Caco-2 (cell line): ENCODE measurements around the gene TBCC. TPM values are rescaled to one million over a fixed set of nuclear protein-coding genes. Genes with fewer than 3 reads are reported as not detected.

Source experiments
- BruUV-seq: library from RNA; stranded (reverse); fragments of 400-500 nt; replicated peaks from 2 replicates; lab custom pipeline; 2021; lab: Mats Ljungman, UMichigan
- CTCF ChIA-PET: fragments of 300-600 bp; sonication (Branson Sonifier 250); formaldehyde crosslinking; loops from one replicate; lab custom pipeline; 2022; ENCODE audit warnings: antibody characterized with exemption; lab: Charles Lee
- POLR2A ChIA-PET: fragments of 300-600 bp; sonication (Branson Sonifier 250); formaldehyde crosslinking; loops from one replicate; lab custom pipeline; 2022; ENCODE audit warnings: antibody characterized with exemption; lab: Charles Lee
- DNase-seq, 2 experiments: peaks; one replicate each; pipeline versions ENCODE4 v3.0.0 to v3.0.0-alpha.2; 2020 to 2022
- H3K27me3 ChIP-seq: replicated peaks from 2 replicates; pipeline ENCODE4 v1.6.0; 2011; ENCODE audit warnings: low read length; ENCODE audit not compliant: control insufficient read depth, insufficient read depth
- H3K36me3 ChIP-seq: 2 replicates; pipeline ENCODE4 v1.5.1; 2011; ENCODE audit warnings: low read length; ENCODE audit not compliant: control insufficient read depth, insufficient read depth
- H3K4me1 ChIP-seq: fragments of 250-450 bp; sonication (Bioruptor Pico); 2 replicates; pipeline ENCODE4 v1.5.1; 2020; ENCODE audit warnings: mild to moderate bottlenecking
- H3K4me3 ChIP-seq: 2 replicates; pipeline ENCODE4 v1.5.1; 2011; ENCODE audit warnings: low read depth, mild to moderate bottlenecking, control low read depth, low read length
- H3K9me3 ChIP-seq: fragments of 250-450 bp; sonication (Bioruptor Pico); 2 replicates; pipeline ENCODE4 v1.5.1; 2020; ENCODE audit warnings: mild to moderate bottlenecking, moderate library complexity
- H3K27ac Mint-ChIP-seq: one replicate; pipeline ENCODE4 v1.8.0; 2022; ENCODE audit warnings: mixed read lengths; ENCODE audit not compliant: unreplicated experiment
- H3K27me3 Mint-ChIP-seq: one replicate; pipeline ENCODE4 v1.8.0; 2022; ENCODE audit warnings: mixed read lengths; ENCODE audit not compliant: insufficient read depth, unreplicated experiment
- H3K36me3 Mint-ChIP-seq: one replicate; pipeline ENCODE4 v1.8.0; 2022; ENCODE audit warnings: mild to moderate bottlenecking, mixed read lengths; ENCODE audit not compliant: insufficient read depth, unreplicated experiment
- H3K4me1 Mint-ChIP-seq: one replicate; pipeline ENCODE4 v1.8.0; 2022; ENCODE audit warnings: low read depth, mixed read lengths; ENCODE audit not compliant: unreplicated experiment
- H3K4me3 Mint-ChIP-seq: one replicate; pipeline ENCODE4 v1.8.0; 2022; ENCODE audit warnings: mild to moderate bottlenecking, moderate library complexity, mixed read lengths; ENCODE audit not compliant: unreplicated experiment
- H3K9me3 Mint-ChIP-seq: one replicate; pipeline ENCODE4 v1.8.0; 2022; ENCODE audit warnings: mixed read lengths; ENCODE audit not compliant: unreplicated experiment
- intact Hi-C: fragments of 100-400 bp; cut with micrococcal nuclease; formaldehyde crosslinking; loops from one replicate; pipeline ENCODE4 v1.10.0; 2022; ENCODE audit not compliant: unreplicated experiment
- total RNA-seq: library from RNA; stranded (reverse); gene quantifications from 2 replicates; pipeline ENCODE4 v1.2.3, GENCODE V29; 2022
- TF ChIP-seq, protein P1 (sequence below), 2 experiments: fragments of 200-600 bp in 1 of 2; IDR thresholded peaks; 1 replicate in 1 of 2; 2 replicates in 1 of 2; pipeline versions ENCODE4 v1.5.1 to v1.8.0; 2011 to 2022; ENCODE audit warnings: antibody characterized with exemption in 1 of 2, control low read depth in 1 of 2, inconsistent platforms in 1 of 2, low read depth in 1 of 2, low read length in 1 of 2, mild to moderate bottlenecking in 1 of 2, moderate library complexity in 1 of 2; ENCODE audit not compliant: insufficient read depth in 1 of 2, severe bottlenecking in 1 of 2, unreplicated experiment in 1 of 2

The TBCC gene
- total RNA-seq, 1 experiment from 2014 or later, result 20.4 TPM

- DNase-seq, result no peak
- Histone ChIP-seq H3K27me3 (no peaks in the 10 kb centered on the region), H3K4me1 (peaks cover 15% of the 10 kb centered on the region), H3K9me3 (no peaks in the 10 kb centered on the region), H3K36me3 (no peaks in the 10 kb centered on the region), H3K4me3 (no peak overlapping the region)
- ChIA-PET CTCF (no interaction called here), POLR2A (interaction anchor here (0.6 kb wide), 1 partner anchor 19 kb away, joined by 4 read pairs; the partner anchor contains the start of gene BICRAL)
- no peak overlapping the region for H3K4me3 Mint-ChIP-seq
- TF ChIP-seq, protein P1, sequence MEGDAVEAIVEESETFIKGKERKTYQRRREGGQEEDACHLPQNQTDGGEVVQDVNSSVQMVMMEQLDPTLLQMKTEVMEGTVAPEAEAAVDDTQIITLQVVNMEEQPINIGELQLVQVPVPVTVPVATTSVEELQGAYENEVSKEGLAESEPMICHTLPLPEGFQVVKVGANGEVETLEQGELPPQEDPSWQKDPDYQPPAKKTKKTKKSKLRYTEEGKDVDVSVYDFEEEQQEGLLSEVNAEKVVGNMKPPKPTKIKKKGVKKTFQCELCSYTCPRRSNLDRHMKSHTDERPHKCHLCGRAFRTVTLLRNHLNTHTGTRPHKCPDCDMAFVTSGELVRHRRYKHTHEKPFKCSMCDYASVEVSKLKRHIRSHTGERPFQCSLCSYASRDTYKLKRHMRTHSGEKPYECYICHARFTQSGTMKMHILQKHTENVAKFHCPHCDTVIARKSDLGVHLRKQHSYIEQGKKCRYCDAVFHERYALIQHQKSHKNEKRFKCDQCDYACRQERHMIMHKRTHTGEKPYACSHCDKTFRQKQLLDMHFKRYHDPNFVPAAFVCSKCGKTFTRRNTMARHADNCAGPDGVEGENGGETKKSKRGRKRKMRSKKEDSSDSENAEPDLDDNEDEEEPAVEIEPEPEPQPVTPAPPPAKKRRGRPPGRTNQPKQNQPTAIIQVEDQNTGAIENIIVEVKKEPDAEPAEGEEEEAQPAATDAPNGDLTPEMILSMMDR (IDR thresholded peaks at IDR 0.05; ENCODE audit: insufficient read depth in 1 of 2, low read depth in 1 of 2, low read length in 1 of 2, severe bottlenecking in 1 of 2, unreplicated experiment in 1 of 2), result no peak
- H3K27me3 Mint-ChIP-seq, result no peaks in the 10 kb centered on the region
- no peaks in the 10 kb centered on the region for H3K9me3 Mint-ChIP-seq
- no peak overlapping the region for H3K27ac Mint-ChIP-seq
- BruUV-seq, result no TSS peak
- H3K36me3 Mint-ChIP-seq, result no peaks in the 10 kb centered on the region
- peaks cover 6% of the 10 kb centered on the region for H3K4me1 Mint-ChIP-seq
- intact Hi-C loops, result loop anchor here (2.0 kb wide), 1 partner anchor 16 kb away; the partner anchor contains the start of gene TBCC
Measured at GRCh38 chr6:42762950-42763349, 17.0 kb upstream of the TBCC start.

GRCh38 chr6:42762426-42762859 lies 16.5 kb upstream of the TBCC start:
- Histone ChIP-seq H3K9me3 (no peaks in the 10 kb centered on the region), H3K4me3 (no peak overlapping the region), H3K27me3 (no peaks in the 10 kb centered on the region), H3K36me3 (no peaks in the 10 kb centered on the region), H3K4me1 (peaks cover 15% of the 10 kb centered on the region)
- BruUV-seq, result no TSS peak
- H3K4me3 Mint-ChIP-seq, result no peak overlapping the region
- H3K4me1 Mint-ChIP-seq, result peaks cover 6% of the 10 kb centered on the region
- intact Hi-C loops, result loop anchor here (2.0 kb wide), 1 partner anchor 16 kb away; the partner anchor contains the start of gene TBCC
- no peaks in the 10 kb centered on the region for H3K27me3 Mint-ChIP-seq
- CTCF ChIA-PET, result no interaction called here
- H3K36me3 Mint-ChIP-seq, result no peaks in the 10 kb centered on the region
- POLR2A ChIA-PET, result interaction anchor here (0.6 kb wide), 1 partner anchor 20 kb away, joined by 4 read pairs; the partner anchor contains the start of gene BICRAL
- TF ChIP-seq, protein P1 (IDR thresholded peaks at IDR 0.05; ENCODE audit: insufficient read depth in 1 of 2, low read depth in 1 of 2, low read length in 1 of 2, severe bottlenecking in 1 of 2, unreplicated experiment in 1 of 2), result no peak
- H3K9me3 Mint-ChIP-seq, result no peaks in the 10 kb centered on the region
- DNase-seq, result peak in 1 of 2 experiments; percentile 16
- no peak overlapping the region for H3K27ac Mint-ChIP-seq

GRCh38 chr6:42761287-42762067 lies 15.6 kb upstream of the TBCC start:
- Mint-ChIP-seq H3K27ac (no peak overlapping the region), H3K4me3 (no peak overlapping the region), H3K36me3 (no peaks in the 10 kb centered on the region), H3K9me3 (no peaks in the 10 kb centered on the region), H3K27me3 (no peaks in the 10 kb centered on the region), H3K4me1 (peaks cover 6% of the 10 kb centered on the region)
- H3K36me3 ChIP-seq, result no peaks in the 10 kb centered on the region
- no peaks in the 10 kb centered on the region for H3K27me3 ChIP-seq
- TF ChIP-seq, protein P1 (IDR thresholded peaks at IDR 0.05; ENCODE audit: insufficient read depth in 1 of 2, low read depth in 1 of 2, low read length in 1 of 2, severe bottlenecking in 1 of 2, unreplicated experiment in 1 of 2), result no peak
- DNase-seq, result no peak
- CTCF ChIA-PET, result no interaction called here
- H3K4me3 ChIP-seq, result no peak overlapping the region
- intact Hi-C loops, result loop anchor here (2.0 kb wide), 1 partner anchor 15 kb away; the partner anchor contains the start of gene TBCC
- BruUV-seq, result no TSS peak
- H3K9me3 ChIP-seq, result no peaks in the 10 kb centered on the region
- POLR2A ChIA-PET, result interaction anchor here (1.0 kb wide), 2 partner anchors 15 to 20 kb away, joined by 3 to 10 read pairs; partner anchors contain the start of gene BICRAL
- peaks cover 15% of the 10 kb centered on the region for H3K4me1 ChIP-seq
